Measurements from ENCODE around the gene GRAP2.

The GRAP2 gene

DNA sequence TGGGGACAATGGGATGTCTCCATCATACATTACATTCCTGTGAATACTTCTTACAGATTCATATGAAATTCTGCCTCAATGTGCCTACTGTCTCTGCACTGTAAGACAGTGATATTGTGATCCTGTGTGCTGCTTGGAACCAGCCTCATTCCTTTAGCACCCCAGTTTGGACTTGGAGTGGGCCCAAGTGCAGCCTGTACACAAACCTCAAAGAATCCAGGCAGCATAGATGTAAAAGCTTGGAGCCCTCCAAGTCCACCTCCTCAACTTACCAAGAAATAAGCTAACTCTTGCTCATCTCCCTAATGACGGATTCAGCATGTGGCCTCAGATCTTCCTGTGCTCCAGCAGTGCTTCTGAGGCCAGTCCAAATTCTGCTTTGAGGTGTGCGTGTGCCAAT is 24.4 kb downstream of the GRAP2 start:
- DNase-seq (ENCODE audit: low spot score), result no peak

DNA sequence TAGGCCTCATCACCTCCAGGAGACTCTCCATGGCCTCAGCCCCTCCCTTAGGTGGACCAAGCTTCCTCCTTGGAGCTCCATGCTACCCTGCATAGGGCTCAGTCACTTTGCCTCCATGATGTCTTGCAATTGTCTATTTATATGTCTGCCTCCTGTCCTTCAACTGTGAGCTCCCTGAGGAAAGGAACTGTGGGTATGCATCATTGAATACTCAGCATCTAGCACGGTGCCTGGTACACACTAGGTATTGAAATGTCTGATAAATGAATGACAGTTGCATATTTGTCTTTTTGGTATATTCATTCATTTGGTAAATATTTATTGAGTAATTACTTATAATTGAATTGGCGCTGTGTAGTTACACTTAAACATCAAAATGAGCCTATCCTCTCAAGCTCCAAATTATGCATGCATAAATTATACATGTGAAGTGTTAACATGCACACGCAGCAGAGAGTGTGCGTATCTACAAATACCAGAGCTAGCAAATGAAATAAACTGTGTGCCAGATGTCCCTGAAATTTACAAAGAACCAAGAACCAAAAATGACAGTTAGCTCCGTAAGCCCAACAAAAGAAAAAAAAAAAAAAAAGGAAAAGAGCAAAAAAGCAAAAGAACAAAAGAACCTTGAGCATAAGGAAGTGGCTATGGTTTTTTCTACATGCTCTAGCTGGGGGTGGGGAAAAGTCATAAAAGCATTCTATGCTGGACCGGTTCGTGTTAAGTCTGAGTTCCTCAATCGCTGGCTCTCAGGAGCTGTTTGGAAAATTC is 25.2 kb downstream of the GRAP2 start:
- DNase-seq (ENCODE audit: low spot score), result no peak

- no peak for DNase-seq (ENCODE audit: low spot score)
These were observed 25.9 kb downstream of the GRAP2 start for GRCh38 chr22:39926753-39927152.

GRCh38 chr22:39927544-39927943 is 26.7 kb downstream of the GRAP2 start:
- DNase-seq (ENCODE audit: low spot score), result no peak

DNA sequence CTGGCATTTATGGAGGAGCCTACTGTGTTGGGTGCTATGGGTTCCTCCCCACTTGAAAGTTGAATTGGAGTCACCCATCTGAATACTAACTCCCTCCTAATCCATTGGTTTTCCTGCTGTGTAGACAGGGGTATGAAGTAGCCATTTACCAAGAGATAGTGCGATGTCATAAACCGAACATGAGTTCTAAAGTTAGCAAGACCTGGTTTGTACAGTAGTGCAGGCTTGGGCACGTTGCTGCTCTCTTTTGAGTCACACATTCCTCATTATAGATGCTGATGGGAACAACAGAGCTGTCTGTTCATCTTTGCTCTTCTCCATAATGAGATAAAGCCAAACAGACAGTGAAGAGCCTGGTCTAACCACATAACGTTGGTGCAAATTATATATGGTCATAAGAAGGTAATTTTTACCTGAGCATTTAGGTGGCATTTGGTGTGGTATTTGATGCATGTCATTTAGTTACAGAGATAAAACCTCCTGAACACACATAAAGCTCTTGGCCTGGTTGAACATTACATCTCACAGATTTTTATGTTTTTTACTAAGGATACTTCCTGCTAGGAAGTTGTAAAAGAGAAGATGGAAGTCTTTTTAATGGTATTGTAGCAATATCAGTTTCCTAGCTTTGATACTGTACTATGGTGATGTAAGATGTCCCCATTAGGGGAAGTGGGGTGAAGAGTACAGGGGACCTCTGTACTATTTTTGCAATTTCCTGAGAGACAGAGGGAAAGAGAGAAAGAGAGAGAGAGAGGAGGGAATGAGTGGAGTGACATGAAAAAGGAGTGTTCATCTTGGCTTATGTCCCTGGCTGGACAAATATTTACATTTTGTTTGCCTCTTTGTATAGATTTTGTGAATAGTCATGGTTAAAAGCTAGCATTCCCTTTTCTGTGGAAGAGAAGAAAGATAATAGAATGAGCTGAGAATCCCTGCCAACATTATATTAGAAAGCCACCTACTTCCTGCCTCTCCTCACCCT is 27.9 kb downstream of the GRAP2 start:
- no peak for DNase-seq (ENCODE audit: low spot score)

- DNase-seq (ENCODE audit: low spot score), result no peak
These were observed 30.4 kb downstream of the GRAP2 start for GRCh38 chr22:39931251-39931650.

DNA sequence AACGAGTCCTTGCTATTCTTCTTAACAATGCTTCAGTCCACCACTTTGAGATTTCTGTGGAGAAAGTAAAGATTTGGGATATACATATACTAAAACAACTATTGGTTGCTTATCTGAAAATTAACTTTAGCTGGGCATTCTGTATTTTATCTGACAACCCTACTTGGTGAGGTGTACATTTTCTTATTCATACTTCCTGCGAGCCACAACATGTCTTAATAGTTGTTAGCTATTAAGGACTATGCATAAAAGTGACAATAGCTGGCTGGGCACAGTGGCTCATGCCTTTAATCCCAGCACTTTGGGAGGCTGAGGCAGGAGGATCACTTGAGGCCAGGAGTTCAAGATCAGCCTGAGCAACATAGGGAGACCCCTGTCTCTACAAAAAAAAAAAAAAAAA is 31.3 kb downstream of the GRAP2 start:
- DNase-seq (ENCODE audit: low spot score), result no peak

- DNase-seq (ENCODE audit: low spot score), result peak; percentile 75
These were observed 32.2 kb downstream of the GRAP2 start for GRCh38 chr22:39932918-39933649.

GRCh38 chr22:39933741-39934140 is 32.9 kb downstream of the GRAP2 start:
- no peak for DNase-seq (ENCODE audit: low spot score)

- DNase-seq (ENCODE audit: low spot score), result no peak
These were observed 34.2 kb downstream of the GRAP2 start for GRCh38 chr22:39935116-39935515.

DNA sequence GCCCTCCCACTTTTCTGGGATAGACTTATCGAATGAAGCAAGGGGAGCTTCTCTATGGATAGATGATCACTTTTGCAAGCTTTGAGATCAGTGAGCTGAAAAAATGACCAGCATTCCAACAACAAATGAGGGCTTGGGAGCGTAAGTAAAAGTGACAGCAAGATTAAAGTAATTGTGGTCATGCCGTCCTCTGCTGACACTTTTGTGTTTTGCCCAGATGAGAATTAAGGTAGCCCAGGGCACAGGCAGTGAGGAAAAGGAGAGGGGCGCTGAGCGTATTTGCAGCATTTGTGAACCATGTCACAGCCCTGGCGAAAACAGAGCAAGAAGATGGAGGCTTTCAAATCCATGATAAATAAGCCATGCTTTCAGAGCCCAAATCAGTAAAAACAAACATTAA is 34.7 kb downstream of the GRAP2 start:
- no peak for DNase-seq (ENCODE audit: low spot score)

- no peak for DNase-seq (ENCODE audit: low spot score)
These were observed 35.8 kb downstream of the GRAP2 start for GRCh38 chr22:39936523-39937145.

DNA sequence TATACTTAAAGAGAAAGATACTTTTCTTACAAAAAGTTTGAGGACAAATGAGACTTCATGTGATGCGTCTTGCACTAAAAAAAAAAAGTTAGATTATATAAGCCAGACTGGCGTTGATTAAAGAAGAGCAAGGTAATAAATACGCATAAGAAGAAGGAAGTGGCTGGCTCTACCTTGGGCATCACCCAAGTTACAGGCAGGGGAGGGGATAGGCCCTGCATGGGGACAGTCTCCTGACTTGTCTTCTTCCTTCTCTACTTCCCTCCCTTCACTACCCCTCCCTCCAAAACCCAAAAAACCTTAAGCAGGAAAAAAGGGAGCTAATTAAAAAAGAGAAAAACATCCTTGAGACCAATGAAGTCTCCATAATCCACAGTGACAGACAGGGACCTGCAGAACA is 37.0 kb downstream of the GRAP2 start:
- no peak for DNase-seq (ENCODE audit: low spot score)

GRCh38 chr22:39938509-39939111 is 37.7 kb downstream of the GRAP2 start:
- DNase-seq (ENCODE audit: low spot score), result no peak

DNA sequence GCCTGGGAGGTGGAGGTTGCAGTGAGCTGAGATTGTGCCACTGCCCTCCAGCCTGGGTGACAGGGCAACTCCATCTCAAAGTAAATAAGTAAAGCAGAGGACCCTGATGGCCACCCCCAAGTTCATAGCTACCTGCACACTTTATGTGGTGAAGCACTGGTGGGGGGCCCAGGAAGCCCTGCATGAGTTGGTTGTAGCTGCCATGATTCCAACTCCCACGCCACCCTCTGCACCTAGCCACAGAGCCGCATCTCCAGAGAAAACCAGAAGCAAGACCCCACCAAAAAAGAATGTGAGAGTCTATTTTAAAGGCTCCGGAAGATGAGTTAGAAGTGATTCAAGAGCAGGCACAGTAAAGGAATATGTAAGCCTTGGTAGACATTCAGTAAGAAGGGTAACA is 38.9 kb downstream of the GRAP2 start:
- DNase-seq (ENCODE audit: low spot score), result no peak

DNA sequence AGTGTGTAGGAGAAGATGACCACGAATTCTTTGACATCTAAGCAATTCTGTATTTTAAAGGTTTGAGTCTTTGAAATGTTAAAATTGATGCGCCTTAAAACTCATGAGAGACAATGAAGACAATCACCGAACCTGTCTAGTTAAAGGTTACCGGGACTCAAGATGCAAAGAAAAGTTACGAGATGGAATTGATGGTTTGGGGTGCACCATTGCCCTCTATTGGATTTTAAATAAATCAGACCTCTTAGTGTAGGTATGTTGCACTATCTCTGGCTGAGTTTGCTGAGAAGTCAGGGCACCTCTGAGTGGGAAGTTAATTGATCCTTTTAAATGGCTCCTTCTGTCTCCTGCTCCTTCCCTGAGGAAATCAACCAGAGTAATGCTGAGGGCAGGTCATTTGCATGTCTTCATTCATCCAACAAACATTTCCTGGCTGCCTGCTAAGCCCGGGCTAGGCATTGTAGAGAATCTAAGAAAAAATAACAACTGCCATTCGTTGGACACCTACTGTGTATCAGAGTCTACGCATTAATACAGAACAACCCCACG is 39.9 kb downstream of the GRAP2 start:
- DNase-seq (ENCODE audit: low spot score), result no peak

- DNase-seq (ENCODE audit: low spot score), result no peak
These were observed 40.7 kb downstream of the GRAP2 start for GRCh38 chr22:39941601-39942000.

- DNase-seq (ENCODE audit: low spot score), result no peak
These were observed 41.8 kb downstream of the GRAP2 start for GRCh38 chr22:39942439-39943230.

DNA sequence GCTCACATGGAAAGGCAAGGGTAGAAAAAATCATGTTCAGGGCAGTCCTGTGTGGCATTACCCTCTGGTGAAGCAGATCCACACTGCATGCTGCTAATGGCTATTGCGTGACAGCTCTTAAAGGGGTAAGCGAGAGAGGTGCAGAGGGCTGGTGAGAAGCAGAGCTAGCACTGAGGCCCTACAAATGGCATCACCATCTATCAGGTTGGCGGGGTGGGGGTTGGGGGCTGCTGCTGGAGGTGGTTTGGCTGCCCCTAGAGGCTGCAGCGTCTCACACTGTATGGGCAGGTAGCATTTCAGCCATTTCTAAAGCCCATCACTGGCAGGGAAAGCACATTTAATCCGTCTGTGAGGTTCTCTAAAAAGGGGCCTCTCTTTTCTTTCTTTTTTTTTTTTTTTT is 42.5 kb downstream of the GRAP2 start:
- no peak for DNase-seq (ENCODE audit: low spot score)
